Occipital lobe (tissue), 3 donors: ENCODE data around the gene SGO1. TPM values are rescaled to one million over a fixed set of nuclear protein-coding genes. Genes with fewer than 3 reads are reported as not detected.

Experiments
- DNase-seq: peaks from one replicate; lab custom pipeline; 2025; lab: John Stamatoyannopoulos, UW
- small RNA-seq: library from RNA; depleted of rRNA; stranded (forward); fragments of <200 nt; gene quantifications from one replicate; pipeline ENCODE3, GENCODE V24; 2014
- total RNA-seq: library from RNA; depleted of rRNA; stranded (reverse); fragments of >200 nt; gene quantifications from one replicate; pipeline ENCODE4 v1.2.3, GENCODE V29; 2014

Gene SGO1
- total RNA-seq, 1 donor from 2014 or later = 1.7 TPM

- DNase-seq = no peak
Observed at GRCh38 chr3:20154928-20155327, 31.1 kb downstream of the SGO1 start.

- DNase-seq = no peak
Observed at GRCh38 chr3:20154078-20154477, 31.9 kb downstream of the SGO1 start.

- no peak for DNase-seq
Observed at GRCh38 chr3:20148466-20148865, 37.5 kb downstream of the SGO1 start.

- no peak for DNase-seq
Observed at GRCh38 chr3:20147361-20147760, 38.6 kb downstream of the SGO1 start.

- DNase-seq = no peak
Observed at GRCh38 chr3:20146301-20146700, 39.7 kb downstream of the SGO1 start.

GRCh38 chr3:20145874-20146273 is 40.1 kb downstream of the SGO1 start:
- no peak for DNase-seq

DNA sequence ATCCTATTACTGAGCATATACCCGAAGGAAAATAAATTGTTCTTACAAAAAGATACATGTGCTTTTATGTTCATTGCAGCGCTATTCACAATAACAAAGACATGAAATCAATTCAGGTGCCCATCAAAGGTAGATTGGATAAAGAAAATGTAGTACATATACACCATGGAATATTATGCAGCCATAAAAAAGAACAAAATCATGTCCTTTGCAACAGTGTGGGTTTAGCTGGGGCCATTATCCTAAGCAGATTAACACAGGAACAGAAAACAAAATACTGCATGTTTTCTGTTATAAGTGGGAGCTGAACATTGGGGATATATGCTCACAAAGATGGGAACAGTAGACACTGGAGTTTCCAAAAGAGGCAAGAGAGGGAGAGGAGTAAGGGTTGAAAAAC is 42.5 kb downstream of the SGO1 start:
- no peak for DNase-seq

DNA sequence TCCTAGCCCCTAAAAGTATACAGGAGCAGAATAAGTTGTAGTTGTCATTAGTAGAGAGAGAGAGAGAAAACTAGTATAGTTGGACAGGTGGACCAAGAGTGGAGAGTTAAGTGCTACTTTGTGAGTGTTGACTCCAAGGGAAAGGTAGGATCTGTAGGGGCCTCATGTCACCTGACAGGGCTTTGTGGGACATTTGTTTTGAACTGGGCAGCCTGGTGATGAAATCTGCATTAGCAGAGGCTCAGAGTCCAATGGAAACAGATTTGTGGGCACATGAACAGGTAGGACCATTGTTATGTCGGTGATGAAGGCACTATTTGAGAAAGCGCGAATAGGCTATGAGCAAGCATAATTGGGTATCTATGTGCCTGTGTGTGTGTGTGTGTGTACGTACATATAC is 43.5 kb downstream of the SGO1 start:
- no peak for DNase-seq

- DNase-seq = peak; percentile 64
Observed at GRCh38 chr3:20141851-20142250, 44.2 kb downstream of the SGO1 start.

- DNase-seq = no peak
Observed at GRCh38 chr3:20141316-20141715, 44.7 kb downstream of the SGO1 start.

GRCh38 chr3:20140881-20141280 is 45.1 kb downstream of the SGO1 start:
- no peak for DNase-seq

DNA sequence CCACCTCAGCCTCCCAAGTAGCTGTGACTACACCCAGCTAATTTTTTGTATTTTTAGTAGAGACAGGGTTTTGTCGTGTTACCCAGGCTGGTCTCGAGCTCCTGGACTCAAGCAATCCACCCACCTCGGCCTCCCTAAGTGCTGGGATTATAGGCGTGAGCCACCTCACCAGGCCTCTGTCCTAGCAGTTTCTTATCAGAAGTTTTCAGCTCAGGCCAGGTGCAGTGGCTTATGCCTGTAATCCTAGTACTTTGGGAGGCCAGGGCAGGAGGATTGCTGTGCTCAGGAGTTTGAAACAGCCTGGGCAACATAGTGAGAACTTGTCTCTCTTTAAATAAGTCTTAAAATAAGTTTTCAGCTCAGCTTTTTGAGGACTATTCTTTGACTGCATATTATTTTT is 48.4 kb downstream of the SGO1 start:
- no peak for DNase-seq

- DNase-seq = no peak
Observed at GRCh38 chr3:20136231-20136630, 49.8 kb downstream of the SGO1 start.

DNA sequence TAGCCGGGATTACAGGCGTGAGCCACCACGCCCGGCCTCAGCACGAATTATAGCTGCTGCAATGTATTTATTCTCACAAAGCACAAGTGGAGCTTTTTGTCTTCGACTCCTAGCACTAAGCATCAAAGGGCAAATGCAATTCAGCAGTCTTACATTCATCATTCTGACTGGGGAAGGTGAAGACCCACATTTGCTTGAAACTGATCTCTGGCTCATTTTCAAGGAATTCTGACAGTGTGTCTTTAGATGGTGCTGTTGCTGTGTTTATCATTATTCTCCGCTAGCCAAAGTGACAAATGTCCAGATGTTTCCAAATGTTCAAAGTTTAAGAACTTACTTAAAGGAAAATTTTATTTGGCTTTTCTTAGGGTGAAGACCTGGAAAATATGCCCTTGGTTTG is 55.9 kb downstream of the SGO1 start:
- DNase-seq = no peak

DNA sequence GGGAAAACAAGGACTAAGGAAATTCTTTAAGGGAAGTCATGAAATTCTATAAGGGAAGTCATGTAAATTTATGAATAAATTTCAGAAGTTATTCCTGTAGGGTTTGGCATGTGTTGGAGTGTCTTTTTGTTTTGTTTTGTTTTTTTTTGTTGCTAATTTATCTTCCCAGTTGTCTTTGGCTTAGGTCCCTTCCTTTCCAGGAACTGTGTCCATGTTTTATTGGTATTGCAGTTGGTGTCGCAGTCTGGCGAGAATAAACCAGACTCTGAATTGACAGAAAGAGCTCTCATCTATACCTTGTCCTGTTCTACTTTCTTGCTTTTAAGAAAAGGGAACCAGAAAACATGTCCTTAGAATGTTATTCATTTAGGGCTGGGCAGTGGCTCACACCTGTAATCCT is 57.6 kb downstream of the SGO1 start:
- no peak for DNase-seq

DNA sequence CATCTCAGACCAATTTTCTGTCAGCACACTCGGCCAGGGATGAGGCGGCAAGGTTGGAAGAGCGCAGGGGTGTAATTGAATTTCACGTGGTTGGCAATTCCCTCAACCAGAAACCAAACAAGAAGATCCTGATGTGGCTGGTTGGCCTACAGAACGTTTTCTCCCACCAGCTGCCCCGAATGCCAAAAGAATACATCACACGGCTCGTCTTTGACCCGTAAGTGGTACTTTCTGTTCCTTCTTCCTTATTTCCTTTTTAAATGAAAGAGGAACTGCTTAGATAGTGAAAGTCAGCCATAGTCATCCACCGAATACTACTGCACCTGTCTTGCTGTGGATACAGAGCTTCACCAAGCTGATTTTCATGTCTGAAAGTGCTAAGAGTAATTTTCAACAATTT is 60.1 kb downstream of the SGO1 start:
- no peak for DNase-seq

DNA sequence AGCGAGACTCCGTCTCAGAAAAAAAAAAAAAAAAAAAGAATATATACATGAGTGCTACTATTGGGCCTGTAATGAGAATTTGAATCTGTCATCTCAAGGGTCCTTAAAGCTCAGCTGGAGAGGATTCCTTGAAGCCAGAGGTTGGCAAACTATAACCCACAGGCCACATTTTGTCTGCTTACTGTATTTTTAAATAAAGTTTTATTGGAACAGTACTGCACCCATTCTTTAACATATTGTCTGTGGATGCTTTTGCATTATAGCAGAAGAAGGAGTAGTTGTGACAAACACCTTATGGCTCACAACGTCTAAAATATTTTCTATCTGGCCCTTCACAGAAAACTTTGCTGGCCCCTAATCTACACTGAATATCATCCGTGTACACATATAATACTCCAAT is 60.7 kb downstream of the SGO1 start:
- DNase-seq = no peak

GRCh38 chr3:20123131-20123652 is 62.8 kb downstream of the SGO1 start:
- no peak for DNase-seq

DNA sequence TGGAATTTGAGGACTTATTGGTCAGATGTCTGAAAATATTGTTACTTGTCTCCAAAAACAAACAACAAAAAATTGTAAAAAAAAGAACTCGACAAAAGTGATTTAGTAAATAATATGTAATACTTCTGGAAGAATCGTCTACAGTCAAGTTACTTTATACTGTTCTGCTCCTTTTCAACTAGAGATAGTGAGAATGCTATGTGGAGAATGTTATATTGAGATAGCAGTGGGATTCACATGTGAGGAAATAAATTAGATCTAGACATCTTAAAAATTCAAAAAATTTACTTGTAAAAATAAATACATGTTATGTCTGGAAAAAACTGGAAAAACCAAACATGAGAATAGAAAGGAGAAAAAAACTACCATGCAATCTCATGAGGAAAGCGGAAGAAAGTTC is 64.9 kb downstream of the SGO1 start:
- DNase-seq = no peak

Small RNA genes lying within 50 kb of the gene (small RNA-seq; reads per million reads assigned to genes)
- gene MIR3135A = not detected

Other genes starting within 250 kb of the SGO1 start
- 62.9 TPM for gene RAB5A, start 239.1 kb downstream of the SGO1 start, total RNA-seq
- not detected for gene PP2D1, start 173.9 kb downstream of the SGO1 start, total RNA-seq
- 14.2 TPM for gene KAT2B, start 145.8 kb downstream of the SGO1 start, total RNA-seq